MCF 10A (cell line): Measurements from ENCODE around the gene TAOK1. TPM values are rescaled to one million over a fixed set of nuclear protein-coding genes. Genes with fewer than 3 reads are reported as not detected.

ENCODE experiments used
- BruUV-seq: library from RNA; stranded (reverse); fragments of 400-500 nt; replicated peaks from 2 replicates; lab custom pipeline; 2021; lab: Mats Ljungman, UMichigan
- CTCF ChIA-PET: fragments of 300-600 bp; sonication (Branson Sonifier 250); formaldehyde crosslinking; extraction: SDS; loops from one replicate; lab custom pipeline; 2021; ENCODE audit warnings: antibody characterized with exemption, inconsistent platforms; lab: Yijun Ruan, JAX
- POLR2A ChIA-PET: fragments of 300-600, 350-650 bp; sonication (Branson Sonifier 250); formaldehyde crosslinking; extraction: SDS; loops from one replicate; lab custom pipeline; 2020; ENCODE audit warnings: antibody characterized with exemption, inconsistent platforms; lab: Yijun Ruan, JAX
- DNase-seq: peaks from one replicate; pipeline ENCODE4 v3.0.0-alpha.2; 2018; ENCODE audit not compliant: unreplicated experiment
- H3K27ac Mint-ChIP-seq: one replicate; pipeline ENCODE4 v1.8.0; 2022; ENCODE audit warnings: mild to moderate bottlenecking, low read depth, mixed read lengths; ENCODE audit not compliant: unreplicated experiment
- H3K27me3 Mint-ChIP-seq: one replicate; pipeline ENCODE4 v1.8.0; 2022; ENCODE audit warnings: mixed read lengths; ENCODE audit not compliant: insufficient read depth, unreplicated experiment
- H3K36me3 Mint-ChIP-seq: one replicate; pipeline ENCODE4 v1.8.0; 2022; ENCODE audit warnings: mild to moderate bottlenecking, moderate library complexity, mixed read lengths; ENCODE audit not compliant: insufficient read depth, unreplicated experiment
- H3K4me1 Mint-ChIP-seq: one replicate; pipeline ENCODE4 v1.8.0; 2022; ENCODE audit warnings: mixed read lengths; ENCODE audit not compliant: insufficient read depth, unreplicated experiment
- H3K4me3 Mint-ChIP-seq: one replicate; pipeline ENCODE4 v1.8.0; 2022; ENCODE audit warnings: mild to moderate bottlenecking, moderate library complexity, mixed read lengths; ENCODE audit not compliant: unreplicated experiment
- H3K9me3 Mint-ChIP-seq: one replicate; pipeline ENCODE4 v1.8.0; 2022; ENCODE audit warnings: mixed read lengths; ENCODE audit not compliant: unreplicated experiment
- CTCF ChIP-seq: fragments of 200-600 bp; IDR thresholded peaks from one replicate; pipeline ENCODE4 v1.8.0; 2022; ENCODE audit warnings: antibody characterized with exemption, mild to moderate bottlenecking; ENCODE audit not compliant: unreplicated experiment
- intact Hi-C: fragments of 100-400 bp; cut with micrococcal nuclease; formaldehyde crosslinking; loops from 2 replicates; pipeline ENCODE4 v1.14.1; 2022
- total RNA-seq: library from RNA; stranded (reverse); gene quantifications from 2 replicates; pipeline ENCODE4 v1.2.3, GENCODE V29; 2022

The TAOK1 gene
- total RNA-seq, 1 experiment from 2014 or later = 68.7 TPM

- no TSS peak for BruUV-seq
- TF ChIP-seq CTCF = peak; percentile 47
- CTCF ChIA-PET = interaction anchor here (0.5 to 2.9 kb wide), 63 partner anchors 9 to 1239 kb away, joined by 3 to 52 read pairs (median 5); partner anchors contain the start of genes ABHD15 and ANKRD13B
- H3K27ac Mint-ChIP-seq = no peak overlapping the region
- H3K9me3 Mint-ChIP-seq = no peaks in the 10 kb centered on the region
- no peaks in the 10 kb centered on the region for H3K4me1 Mint-ChIP-seq
- H3K27me3 Mint-ChIP-seq = no peaks in the 10 kb centered on the region
- H3K4me3 Mint-ChIP-seq = no peak overlapping the region
- intact Hi-C loops = loop anchor here (1.0 to 5.0 kb wide), 4 partner anchors 167 to 246 kb away; no protein-coding TSS in a partner anchor
- DNase-seq = peak; percentile 82
- POLR2A ChIA-PET = interaction anchor here (0.7 to 2.1 kb wide), 13 partner anchors 16 to 222 kb away, joined by 3 to 14 read pairs (median 3); partner anchors contain the start of genes ABHD15, ANKRD13B, TAOK1 and TP53I13
- H3K36me3 Mint-ChIP-seq = no peaks in the 10 kb centered on the region
Measured at GRCh38 chr17:29369831-29370735, 20.1 kb upstream of the TAOK1 start.

GRCh38 chr17:29376667-29377270 lies 13.4 kb upstream of the TAOK1 start:
- ChIA-PET POLR2A (interaction anchor here (0.6 to 1.3 kb wide), 6 partner anchors 10 to 191 kb away, joined by 3 to 5 read pairs (median 4); partner anchors contain the start of gene TAOK1), CTCF (interaction anchor here (0.8 to 1.7 kb wide), 5 partner anchors 11 to 159 kb away, joined by 3 to 8 read pairs (median 4); no protein-coding TSS in a partner anchor)
- Mint-ChIP-seq H3K27me3 (no peaks in the 10 kb centered on the region), H3K27ac (no peak overlapping the region), H3K4me1 (peaks cover 19% of the 10 kb centered on the region), H3K9me3 (no peaks in the 10 kb centered on the region), H3K4me3 (no peak overlapping the region), H3K36me3 (no peaks in the 10 kb centered on the region)
- TF ChIP-seq CTCF = no peak
- peak; percentile 63 for DNase-seq
- BruUV-seq = no TSS peak
- intact Hi-C loops = no loop called here

- no peak for TF ChIP-seq CTCF
- H3K36me3 Mint-ChIP-seq = no peaks in the 10 kb centered on the region
- peak overlapping the region; percentile 28 for H3K27ac Mint-ChIP-seq
- H3K27me3 Mint-ChIP-seq = no peaks in the 10 kb centered on the region
- H3K4me3 Mint-ChIP-seq = no peak overlapping the region
- intact Hi-C loops = no loop called here
- POLR2A ChIA-PET = interaction anchor here (1.3 to 3.9 kb wide), 3 partner anchors 12 to 189 kb away, joined by 3 to 20 read pairs (median 5); partner anchors contain the start of genes ABHD15 and TAOK1
- peaks cover 20% of the 10 kb centered on the region for H3K4me1 Mint-ChIP-seq
- no TSS peak for BruUV-seq
- CTCF ChIA-PET = interaction anchor here (0.6 to 1.4 kb wide), 3 partner anchors 9 to 213 kb away, joined by 3 to 4 read pairs (median 3); no protein-coding TSS in a partner anchor
- H3K9me3 Mint-ChIP-seq = no peaks in the 10 kb centered on the region
- no peak for DNase-seq
Measured at GRCh38 chr17:29378500-29378899, 11.7 kb upstream of the TAOK1 start.
